Kidney (tissue), 14 donors: ENCODE measurements around the gene KIAA1755. TPM values are rescaled to one million over a fixed set of nuclear protein-coding genes. Genes with fewer than 3 reads are reported as not detected.

Experiments used
- DNase-seq, 5 donors: peaks; one replicate each; pipeline ENCODE4 v3.0.0-alpha.2; 2013 to 2020
- FAIRE-seq: peaks from 2 replicates; lab custom pipeline; 2012; peaks lifted over from hg19 to GRCh38; lab: Jason Lieb, UNC
- H3K27ac ChIP-seq, 2 donors: one replicate each; pipeline ENCODE4 v1.7.0; 2013; ENCODE audit warnings: low read depth in 2 of 2, low read length in 2 of 2, inconsistent platforms in 1 of 2
- H3K27me3 ChIP-seq: one replicate; pipeline ENCODE4 v1.7.1; 2013; ENCODE audit warnings: low read length, inconsistent platforms; ENCODE audit not compliant: control insufficient read depth, insufficient read depth
- H3K36me3 ChIP-seq, 3 donors: one replicate each; pipeline versions ENCODE4 v1.7.0 to v1.7.1; 2013; ENCODE audit warnings: low read length in 3 of 3, control low read depth in 1 of 3, inconsistent platforms in 1 of 3; ENCODE audit not compliant: insufficient read depth in 3 of 3, control insufficient read depth in 2 of 3
- H3K4me1 ChIP-seq, 3 donors: one replicate each; pipeline versions ENCODE4 v1.7.0 to v1.7.1; 2013; ENCODE audit warnings: low read length in 3 of 3, inconsistent platforms in 1 of 3, low read depth in 1 of 3; ENCODE audit not compliant: control insufficient read depth in 2 of 3, insufficient read depth in 2 of 3
- H3K4me3 ChIP-seq, 3 donors: one replicate each; pipeline versions ENCODE4 v1.7.0 to v1.8.1; 2013; ENCODE audit warnings: low read length in 3 of 3, control low read depth in 1 of 3, inconsistent platforms in 1 of 3
- H3K9ac ChIP-seq, 3 donors: one replicate each; pipeline versions ENCODE4 v1.7.0 to v1.7.1; 2013; ENCODE audit warnings: low read length in 3 of 3, control low read depth in 1 of 3, inconsistent platforms in 1 of 3
- H3K9me3 ChIP-seq, 3 donors: one replicate each; pipeline versions ENCODE4 v1.7.0 to v1.7.1; 2013; ENCODE audit warnings: low read length in 3 of 3, control low read depth in 1 of 3, inconsistent platforms in 1 of 3; ENCODE audit not compliant: control insufficient read depth in 2 of 3, insufficient read depth in 1 of 3
- CTCF ChIP-seq: IDR thresholded peaks from 3 replicates; pipeline ENCODE4 v1.5.1; 2012; ENCODE audit warnings: mild to moderate bottlenecking, moderate library complexity, borderline replicate concordance; ENCODE audit not compliant: insufficient read depth; ENCODE audit errors: extremely low read depth
- intact Hi-C: fragments of 100-400 bp; cut with DNase I; formaldehyde crosslinking; loops from one replicate; pipeline ENCODE4 v1.11.1; 2022
- polyA plus RNA-seq: library from polyadenylated mRNA; stranded (reverse); fragments of 350-450 nt; fragmentation: Illumina TruSeq; extraction: RNeasy Lipid Tissue Mini Kit (QIAGEN cat#74804); gene quantifications from one replicate; pipeline ENCODE4 v1.2.3, GENCODE V29; 2014; ENCODE audit warnings: low read depth, low replicate concordance; ENCODE audit not compliant: insufficient read depth
- total RNA-seq: library from RNA; stranded (reverse); fragmentation: NEBNext Ultra II Directional; extraction: Animal tissue kit (Norgen Biotek cat#: 25700); gene quantifications from one replicate; pipeline ENCODE4 v1.2.1, GENCODE V29; 2021
- donor health status: control.
- donor health status: control.
- donor health status: control.
- donor health status: control.
- donor health status: control.
- donor health status: DM: yes; HTN: yes; CAD: no.
- donor health status: Normal renal cell carcinoma (clear cell type).

Gene KIAA1755
- total and polyA plus RNA-seq, 2 donors from 2014 or later = 1.5 to 5.1 TPM

- no peaks in the 10 kb centered on the region for H3K36me3 ChIP-seq
- H3K4me3 ChIP-seq = no peak overlapping the region
- H3K9me3 ChIP-seq = no peaks in the 10 kb centered on the region
- H3K27ac ChIP-seq = no peak overlapping the region
- no peaks in the 10 kb centered on the region for H3K27me3 ChIP-seq
- DNase-seq (peak in 1 of 5 donors; percentile 56), FAIRE-seq (no peak)
- no peak for TF ChIP-seq CTCF
- H3K9ac ChIP-seq = peak overlapping the region in 1 of 3 donors; percentile 72
- H3K4me1 ChIP-seq = peaks cover 0 to 19% (median 6%) of the 10 kb centered on the region in 3 donors
- intact Hi-C loops = loop anchor here (10.0 kb wide), 1 partner anchor 91 kb away; no protein-coding TSS in a partner anchor
Measured at GRCh38 chr20:38165966-38166702, 94.4 kb downstream of the KIAA1755 start.

DNA sequence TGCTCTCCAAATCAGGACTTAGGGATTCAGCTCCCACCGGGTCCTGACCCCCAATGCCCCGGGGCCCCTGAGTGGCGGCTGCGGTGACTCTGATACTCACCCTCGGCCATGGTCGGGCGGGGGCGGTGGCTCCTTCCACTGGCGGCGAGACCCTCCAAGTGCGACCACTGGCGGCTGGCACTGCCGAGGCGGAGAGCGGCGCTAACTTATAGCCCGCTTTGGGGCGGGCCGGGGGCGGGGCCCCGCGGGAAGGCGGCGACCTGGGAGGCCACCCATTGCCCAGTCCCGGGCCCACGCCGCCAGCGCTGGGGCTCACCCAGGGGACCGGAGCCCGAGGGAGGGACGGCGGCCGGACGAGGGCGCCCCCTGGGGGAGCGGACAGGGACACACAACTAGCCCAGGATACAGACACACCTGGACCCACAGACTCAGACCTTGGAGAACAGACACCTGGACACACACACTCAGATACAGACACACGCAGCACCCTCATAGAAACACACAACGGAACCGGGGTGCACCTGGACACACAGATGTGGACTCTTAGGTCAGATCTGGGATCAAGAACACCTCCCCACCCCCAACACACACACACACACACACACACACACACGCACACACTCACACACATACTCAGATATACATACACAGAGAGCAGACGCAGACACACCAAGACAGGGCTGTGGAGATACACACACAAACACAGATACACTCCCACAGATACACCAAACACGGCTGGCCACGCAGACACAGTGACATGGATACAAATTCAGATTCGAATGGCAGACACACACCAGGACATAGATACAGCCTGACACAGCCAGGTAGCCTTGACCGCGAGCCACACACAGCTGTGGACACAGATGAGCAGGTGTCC is 95.2 kb downstream of the KIAA1755 start, which contains the start of gene TGM2:
TSS of gene TGM2 (minus strand) at position 182 of the 877 bp plus-strand sequence. CDS start at position 110, 72 bp downstream.
- H3K9me3 ChIP-seq = no peaks in the 10 kb centered on the region
- peaks cover 0 to 19% (median 6%) of the 10 kb centered on the region in 3 donors for H3K4me1 ChIP-seq
- peak within 1 kb of the TSS; percentile 41 to 83 (median 68) for H3K4me3 ChIP-seq
- peak within 1 kb of the TSS; percentile 31 to 72 (median 42) for H3K9ac ChIP-seq
- TF ChIP-seq CTCF = peak; percentile 86
- FAIRE-seq (no peak), DNase-seq (peak; percentile 78 to 95 (median 85))
- H3K27ac ChIP-seq = peak within 1 kb of the TSS; percentile 34 to 51
- intact Hi-C loops = loop anchor here (10.0 kb wide), 1 partner anchor 91 kb away; no protein-coding TSS in a partner anchor
- H3K27me3 ChIP-seq = no peaks in the 10 kb centered on the region
- no peaks in the 10 kb centered on the region for H3K36me3 ChIP-seq

- Histone ChIP-seq H3K4me1 (peaks cover 0 to 19% (median 6%) of the 10 kb centered on the region in 3 donors), H3K27ac (peak overlapping the region; percentile 34 to 51), H3K36me3 (no peaks in the 10 kb centered on the region), H3K4me3 (peak overlapping the region; percentile 41 to 83 (median 68)), H3K9me3 (no peaks in the 10 kb centered on the region), H3K27me3 (no peaks in the 10 kb centered on the region), H3K9ac (peak overlapping the region; percentile 31 to 72 (median 42))
- TF ChIP-seq CTCF = no peak
- no peak for FAIRE-seq
- intact Hi-C loops = loop anchor here (10.0 kb wide), 1 partner anchor 90 kb away; no protein-coding TSS in a partner anchor
- no peak for DNase-seq
Measured at GRCh38 chr20:38164624-38165088, 95.9 kb downstream of the KIAA1755 start.
